Activated CD4-positive, alpha-beta T cell treated with anti-CD3 and anti-CD28 coated beads, Interleukin-2, Interleukin-6, amounts not matched to agents 100 ng/mL and 50 ng/mL, durations not matched to agents 16 hours and 8 hours (primary cell): ENCODE data around the gene FAM78B.

Experiments
- DNase-seq: peaks from one replicate; pipeline ENCODE4 v3.0.0-alpha.2; 2020

FAM78B gene

GRCh38 chr1:166063701-166064100 is 103.1 kb downstream of the FAM78B start:
- no peak for DNase-seq

GRCh38 chr1:166062421-166063070 is 104.3 kb downstream of the FAM78B start:
- no peak for DNase-seq

DNA sequence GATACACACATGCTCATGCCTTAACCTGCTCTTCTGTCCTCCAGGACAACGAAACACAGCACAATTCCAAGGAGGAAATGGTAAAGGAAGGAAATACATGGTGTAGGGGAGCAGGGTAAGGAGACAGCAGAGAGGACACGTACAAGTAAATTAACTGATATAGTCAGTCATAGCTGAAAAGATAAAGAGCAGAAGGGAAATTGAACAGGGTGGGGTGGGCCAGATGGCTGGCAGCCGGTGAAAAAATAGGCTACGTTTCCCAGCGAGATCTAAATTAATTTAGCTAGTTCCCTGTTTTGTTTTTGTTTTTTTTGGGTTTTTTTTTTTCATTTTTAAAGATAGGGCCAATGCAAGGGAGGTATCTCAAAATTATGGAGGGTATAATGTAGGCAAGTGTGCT is 109.2 kb downstream of the FAM78B start:
- DNase-seq, result no peak

- DNase-seq, result no peak
Measured at GRCh38 chr1:166053395-166053794, 113.4 kb downstream of the FAM78B start.

DNA sequence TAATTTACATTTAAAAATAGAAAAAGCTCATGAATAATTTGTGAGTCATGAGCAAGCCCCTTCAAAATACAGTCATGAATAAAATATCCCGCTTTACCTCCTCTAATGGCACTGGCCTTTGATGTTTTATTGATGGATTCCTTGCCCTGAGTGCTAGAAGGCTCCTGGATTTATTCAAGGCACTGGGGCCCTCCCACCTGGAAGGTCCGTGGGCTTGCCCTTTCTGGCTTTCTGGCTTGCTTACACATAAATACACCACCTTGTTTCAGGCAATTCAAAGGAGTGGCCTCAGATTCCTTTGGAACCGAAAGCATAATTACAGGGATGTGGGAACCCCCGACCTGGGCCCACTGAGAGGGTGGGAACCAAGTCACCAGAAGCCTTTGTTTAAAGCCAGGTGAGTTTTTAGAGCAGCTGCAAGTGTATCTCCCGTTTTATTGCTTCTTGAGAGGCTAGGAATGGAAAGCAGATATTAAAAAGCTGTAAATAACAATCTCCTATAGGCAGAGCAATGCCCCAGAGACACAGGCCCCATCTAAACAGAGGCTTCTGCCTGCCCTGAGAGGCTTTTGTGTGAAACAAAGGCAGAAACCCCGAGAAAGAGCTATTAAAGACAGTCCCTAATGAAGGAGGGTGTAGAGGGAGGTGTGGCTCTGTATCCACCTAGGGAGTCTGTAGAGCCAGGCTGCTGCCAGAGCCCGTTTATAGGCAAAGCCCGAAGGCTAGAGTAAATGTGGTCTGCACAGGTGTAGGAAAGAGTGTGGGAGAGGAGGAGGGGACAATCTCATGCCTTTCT is 126.4 kb downstream of the FAM78B start:
- DNase-seq, result no peak

DNA sequence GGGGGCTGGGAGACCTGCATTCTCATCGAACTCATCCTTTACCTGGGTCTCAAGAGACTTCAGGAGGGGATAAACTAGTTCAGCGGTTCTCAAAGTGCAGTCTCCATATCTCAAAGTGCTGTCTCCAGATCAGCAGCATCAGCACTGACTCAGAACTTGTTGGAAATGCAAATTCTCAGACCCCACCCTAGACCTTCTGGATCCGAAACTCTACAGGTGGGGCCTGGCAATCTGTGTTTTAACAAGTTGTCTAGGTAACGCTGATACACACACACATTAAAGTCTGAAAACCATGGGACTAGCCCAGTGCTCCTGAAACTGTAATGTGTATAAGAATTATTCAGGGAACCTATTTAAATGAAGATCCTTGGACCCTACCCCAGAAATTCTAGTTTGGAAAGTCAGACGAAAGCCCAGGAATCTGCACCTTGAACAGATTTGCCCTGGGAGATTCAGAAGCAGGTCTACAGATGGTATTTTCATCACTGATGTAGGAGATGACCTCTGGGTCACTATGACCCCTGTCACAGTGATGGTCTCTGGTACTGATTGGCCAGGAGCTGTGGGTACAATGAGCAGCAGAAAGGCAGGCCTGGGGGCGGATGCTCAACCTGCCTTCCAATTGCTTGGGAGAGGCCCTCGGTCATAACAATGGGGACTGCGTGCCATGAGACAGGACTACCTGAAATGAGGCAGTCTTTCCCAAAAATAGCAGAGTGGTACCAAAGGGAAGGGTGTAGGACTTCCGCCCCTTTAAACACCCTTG is 127.2 kb downstream of the FAM78B start:
- DNase-seq, result no peak

GRCh38 chr1:166036092-166036491 is 130.7 kb downstream of the FAM78B start:
- DNase-seq, result no peak

DNA sequence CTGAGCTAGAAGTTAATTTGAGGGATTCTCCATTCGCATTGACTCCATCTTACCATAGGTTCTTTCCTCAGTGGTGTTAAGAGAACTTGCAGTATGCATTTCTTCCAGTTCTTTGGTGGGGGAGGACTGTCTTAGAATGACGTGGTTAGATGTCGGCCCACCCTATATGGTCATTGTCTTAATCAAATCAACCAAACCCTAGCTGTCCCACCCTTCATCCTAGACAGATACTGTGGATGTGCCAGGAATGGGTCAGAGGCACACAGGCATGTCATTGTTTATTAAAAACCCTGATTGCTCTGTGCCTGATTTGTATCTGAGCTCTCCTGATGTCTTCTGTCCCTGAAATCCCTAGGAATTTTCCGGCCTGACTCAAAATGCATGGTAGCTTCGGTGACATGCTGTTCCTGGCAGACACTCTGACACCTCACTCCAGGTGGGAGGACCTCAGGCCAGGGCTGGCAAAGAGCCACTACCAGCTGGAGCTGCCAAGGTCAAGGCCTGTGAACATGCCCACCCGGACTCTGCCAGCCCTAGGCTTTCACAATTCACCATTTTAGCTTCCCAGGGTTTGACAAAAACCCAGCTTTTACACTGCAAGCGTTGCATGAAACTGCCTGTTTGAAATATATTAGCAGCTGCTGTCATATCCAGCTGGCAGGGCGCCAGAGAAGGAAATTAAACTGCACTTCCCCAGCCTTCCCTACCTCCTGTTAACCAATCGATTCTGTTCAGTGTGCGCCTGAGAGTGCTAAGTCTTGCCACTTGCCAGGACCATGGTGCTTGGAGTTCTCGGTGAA is 134.0 kb downstream of the FAM78B start:
- DNase-seq, result no peak

DNA sequence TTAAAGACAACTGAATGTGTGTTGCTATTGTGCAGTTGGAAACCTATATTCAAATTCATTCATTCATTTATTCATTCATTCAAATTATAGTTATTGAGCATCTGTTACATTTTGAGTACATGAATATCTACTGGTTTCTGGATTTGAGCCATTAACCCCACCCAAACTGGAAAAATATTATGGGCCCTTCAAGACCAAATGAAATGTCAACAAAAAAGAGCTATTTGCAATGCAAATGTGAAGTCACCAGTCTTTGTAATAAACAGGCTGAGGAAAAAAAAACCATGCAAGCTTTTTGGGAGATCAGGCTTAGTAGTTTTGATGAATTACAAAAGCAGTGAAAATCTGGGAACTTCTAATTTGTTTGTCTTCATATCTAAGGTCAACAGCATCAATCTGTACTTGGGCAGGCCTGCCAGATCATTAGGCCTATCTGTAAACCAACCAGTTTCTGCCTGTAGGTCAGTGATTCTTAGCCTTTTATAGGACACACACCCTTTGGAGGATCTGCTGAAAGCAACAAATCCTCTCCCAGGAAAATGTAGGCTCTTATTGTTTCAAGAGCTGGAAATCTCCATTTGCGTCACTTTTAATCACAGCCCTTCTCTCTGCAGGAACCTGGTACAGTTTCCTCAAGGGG is 134.7 kb downstream of the FAM78B start:
- no peak for DNase-seq

DNA sequence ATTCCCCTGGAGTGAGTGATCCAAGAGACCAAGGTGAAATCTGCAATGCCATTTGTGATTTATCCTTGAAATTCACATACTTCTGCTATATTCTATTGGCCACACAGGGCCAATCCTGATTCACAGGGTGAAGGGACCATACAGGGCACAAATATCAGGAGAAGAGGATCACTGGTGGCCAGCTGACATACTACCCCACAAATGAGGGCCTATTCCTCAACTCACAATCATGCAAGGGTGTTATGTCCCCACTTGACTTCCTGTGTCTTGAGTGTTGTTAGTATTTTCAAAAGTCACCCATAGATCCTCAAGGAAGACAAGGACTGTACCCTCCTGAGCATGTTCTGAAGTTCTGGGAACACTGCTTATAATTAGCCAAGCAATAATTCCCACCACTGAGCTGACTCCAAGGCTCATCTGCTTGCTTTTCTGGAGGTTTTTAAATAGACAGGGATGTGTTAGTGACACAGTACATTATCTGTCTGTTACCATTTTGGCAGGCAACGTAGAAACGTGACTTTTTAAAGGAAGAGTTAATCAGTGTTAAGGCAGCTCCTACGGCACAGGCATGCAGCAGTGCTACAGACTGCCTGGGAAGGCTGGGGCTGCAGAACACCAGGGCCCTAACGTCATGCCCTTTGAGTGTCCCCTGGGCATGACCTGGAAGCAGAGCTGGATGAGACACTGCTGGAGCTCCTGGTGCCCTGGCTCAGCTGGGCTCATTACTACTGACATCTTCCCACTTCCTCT is 137.4 kb downstream of the FAM78B start:
- no peak for DNase-seq

DNA sequence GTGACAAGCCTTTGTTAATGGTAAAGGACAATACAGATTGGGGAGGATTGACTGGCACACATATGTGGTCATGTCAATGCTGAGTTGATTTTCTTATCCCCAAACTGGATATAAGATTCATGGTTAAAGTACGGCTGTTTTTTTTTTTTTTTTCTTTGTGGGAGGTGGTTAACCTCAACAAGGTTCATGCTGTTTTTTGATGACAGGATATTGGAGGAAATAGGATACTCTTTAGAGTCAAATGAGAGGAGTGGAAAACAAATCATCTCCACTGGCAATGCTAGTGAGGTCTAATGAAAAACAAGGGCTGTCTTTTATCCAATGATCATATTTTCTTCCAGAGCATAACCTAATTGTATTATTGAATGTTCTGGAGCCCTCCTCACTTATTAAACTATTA is 140.2 kb downstream of the FAM78B start:
- no peak for DNase-seq

GRCh38 chr1:166026143-166026542 is 140.7 kb downstream of the FAM78B start:
- no peak for DNase-seq

DNA sequence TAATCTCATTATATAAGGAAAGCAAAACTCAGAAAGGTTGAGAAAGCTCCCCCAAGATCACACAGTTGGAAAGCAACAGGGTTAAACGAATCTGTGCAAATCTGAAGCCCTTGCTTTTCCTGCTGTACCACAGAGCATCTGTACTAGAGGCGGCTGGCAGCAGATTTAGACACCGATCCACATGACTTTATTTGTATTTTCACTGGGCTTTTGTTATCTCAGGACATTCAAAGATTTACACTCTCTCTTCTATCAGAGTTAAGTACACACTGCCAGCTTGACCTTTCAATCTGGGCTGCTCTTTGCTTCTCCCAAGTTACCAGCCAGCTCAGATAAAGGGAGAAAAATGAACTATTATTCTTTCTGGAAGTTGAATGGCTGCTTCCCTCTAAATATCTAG is 146.6 kb downstream of the FAM78B start:
- no peak for DNase-seq
